WTC11 (cell line): ENCODE results near the gene SPG21.

Experiments used
- E2F1 ChIP-seq: sonication (generic); formaldehyde crosslinking; IDR thresholded peaks from 2 replicates; pipeline ENCODE4 v1.8.0; 2022; ENCODE audit warnings: mild to moderate bottlenecking, missing genetic modification reagents
- ELF4 ChIP-seq: sonication (generic); formaldehyde crosslinking; IDR thresholded peaks from 2 replicates; pipeline ENCODE4 v1.8.1; 2022; ENCODE audit warnings: low read depth, mild to moderate bottlenecking, moderate library complexity, missing genetic modification reagents
- ETV6 ChIP-seq: sonication (generic); formaldehyde crosslinking; IDR thresholded peaks from 2 replicates; pipeline ENCODE4 v1.8.1; 2022; ENCODE audit warnings: mild to moderate bottlenecking, missing genetic modification reagents
- JUN ChIP-seq: sonication (generic); formaldehyde crosslinking; IDR thresholded peaks from 2 replicates; pipeline ENCODE4 v1.8.0; 2023; ENCODE audit warnings: mild to moderate bottlenecking, missing genetic modification reagents
- PRRX2 ChIP-seq: fragments of 250-450 bp; sonication (Bioruptor Pico); IDR thresholded peaks from 2 replicates; pipeline ENCODE4 v1.8.0; 2021; ENCODE audit warnings: mild to moderate bottlenecking
- RELA ChIP-seq: sonication (generic); formaldehyde crosslinking; IDR thresholded peaks from 2 replicates; pipeline ENCODE4 v1.8.1; 2022; ENCODE audit warnings: missing genetic modification reagents, mild to moderate bottlenecking, borderline replicate concordance
- SMAD4 ChIP-seq: sonication (generic); formaldehyde crosslinking; IDR thresholded peaks from 2 replicates; pipeline ENCODE4 v1.8.0; 2022; ENCODE audit warnings: mild to moderate bottlenecking, missing genetic modification reagents
- TCF7 ChIP-seq: sonication (generic); formaldehyde crosslinking; IDR thresholded peaks from 2 replicates; pipeline ENCODE4 v1.8.0; 2022; ENCODE audit warnings: mild to moderate bottlenecking, low read depth, missing genetic modification reagents, moderate library complexity
- TEAD1 ChIP-seq: sonication (generic); formaldehyde crosslinking; IDR thresholded peaks from 2 replicates; pipeline ENCODE4 v1.8.0; 2022; ENCODE audit warnings: mild to moderate bottlenecking, missing genetic modification reagents
- ZNF423 ChIP-seq: fragments of 250-450 bp; sonication (Bioruptor Pico); IDR thresholded peaks from 2 replicates; pipeline ENCODE4 v2.1.2; 2022; ENCODE audit warnings: mild to moderate bottlenecking, moderate library complexity
- TF ChIP-seq, protein P1 (sequence below): fragments of 200-600 bp; IDR thresholded peaks from 2 replicates; pipeline ENCODE4 v1.8.0; 2022; ENCODE audit warnings: antibody characterized with exemption

GRCh38 chr15:65021488-65021887 is 31.8 kb upstream of the SPG21 start:
- no peak for TF ChIP-seq SMAD4 (CRISPR knock-in tag)
- no peak for TF ChIP-seq ELF4
- TF ChIP-seq JUN (CRISPR knock-in tag): no peak
- TF ChIP-seq, protein P1, sequence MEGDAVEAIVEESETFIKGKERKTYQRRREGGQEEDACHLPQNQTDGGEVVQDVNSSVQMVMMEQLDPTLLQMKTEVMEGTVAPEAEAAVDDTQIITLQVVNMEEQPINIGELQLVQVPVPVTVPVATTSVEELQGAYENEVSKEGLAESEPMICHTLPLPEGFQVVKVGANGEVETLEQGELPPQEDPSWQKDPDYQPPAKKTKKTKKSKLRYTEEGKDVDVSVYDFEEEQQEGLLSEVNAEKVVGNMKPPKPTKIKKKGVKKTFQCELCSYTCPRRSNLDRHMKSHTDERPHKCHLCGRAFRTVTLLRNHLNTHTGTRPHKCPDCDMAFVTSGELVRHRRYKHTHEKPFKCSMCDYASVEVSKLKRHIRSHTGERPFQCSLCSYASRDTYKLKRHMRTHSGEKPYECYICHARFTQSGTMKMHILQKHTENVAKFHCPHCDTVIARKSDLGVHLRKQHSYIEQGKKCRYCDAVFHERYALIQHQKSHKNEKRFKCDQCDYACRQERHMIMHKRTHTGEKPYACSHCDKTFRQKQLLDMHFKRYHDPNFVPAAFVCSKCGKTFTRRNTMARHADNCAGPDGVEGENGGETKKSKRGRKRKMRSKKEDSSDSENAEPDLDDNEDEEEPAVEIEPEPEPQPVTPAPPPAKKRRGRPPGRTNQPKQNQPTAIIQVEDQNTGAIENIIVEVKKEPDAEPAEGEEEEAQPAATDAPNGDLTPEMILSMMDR: no peak
- no peak for TF ChIP-seq E2F1 (CRISPR knock-in tag)
- TF ChIP-seq PRRX2 (CRISPR knock-in tag): no peak
- no peak for TF ChIP-seq TCF7 (CRISPR knock-in tag)
- TF ChIP-seq ETV6 (CRISPR knock-in tag): no peak
- no peak for TF ChIP-seq RELA (CRISPR knock-in tag)
- no peak for TF ChIP-seq TEAD1 (CRISPR knock-in tag)
- TF ChIP-seq ZNF423 (CRISPR knock-in tag): no peak
